Testis (tissue), 2 donors: ENCODE results near the gene PGAP1.

Experiments
- POLR2A ChIP-seq: fragments of 450-650 bp; IDR thresholded peaks from one replicate; pipeline ENCODE4 v1.6.1; 2017; ENCODE audit warnings: antibody characterized with exemption, mild to moderate bottlenecking, moderate library complexity
- TF ChIP-seq, protein P1 (sequence below), 3 experiments: fragments of 450-650 bp in 2 of 3; fragments of 200-600 bp in 1 of 3; sonication (generic) in 1 of 3; IDR thresholded peaks; one replicate each; pipeline ENCODE4 v1.5.1; 2016 to 2019; ENCODE audit warnings: antibody characterized with exemption in 3 of 3, mild to moderate bottlenecking in 2 of 3, moderate library complexity in 1 of 3

DNA sequence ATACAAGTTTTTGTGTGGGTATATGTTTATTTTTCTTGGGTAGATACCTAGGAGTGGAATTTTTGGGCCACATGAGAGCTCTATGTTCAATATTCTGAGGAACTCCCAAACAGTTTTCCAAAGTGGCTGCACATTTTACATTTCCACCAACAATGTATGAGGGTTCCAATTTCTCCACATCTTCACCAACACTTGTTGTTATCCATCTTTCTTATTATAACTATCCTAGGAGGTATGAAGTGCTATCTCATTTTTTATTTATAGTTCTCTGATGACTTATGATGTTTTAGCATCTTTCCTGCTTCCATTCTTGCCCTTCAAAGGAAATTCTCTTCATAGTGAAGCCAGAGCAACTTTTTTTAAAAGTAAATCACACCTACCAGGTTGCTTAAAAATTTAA lies 8.7 kb downstream of the PGAP1 start:
- TF ChIP-seq, protein P1, sequence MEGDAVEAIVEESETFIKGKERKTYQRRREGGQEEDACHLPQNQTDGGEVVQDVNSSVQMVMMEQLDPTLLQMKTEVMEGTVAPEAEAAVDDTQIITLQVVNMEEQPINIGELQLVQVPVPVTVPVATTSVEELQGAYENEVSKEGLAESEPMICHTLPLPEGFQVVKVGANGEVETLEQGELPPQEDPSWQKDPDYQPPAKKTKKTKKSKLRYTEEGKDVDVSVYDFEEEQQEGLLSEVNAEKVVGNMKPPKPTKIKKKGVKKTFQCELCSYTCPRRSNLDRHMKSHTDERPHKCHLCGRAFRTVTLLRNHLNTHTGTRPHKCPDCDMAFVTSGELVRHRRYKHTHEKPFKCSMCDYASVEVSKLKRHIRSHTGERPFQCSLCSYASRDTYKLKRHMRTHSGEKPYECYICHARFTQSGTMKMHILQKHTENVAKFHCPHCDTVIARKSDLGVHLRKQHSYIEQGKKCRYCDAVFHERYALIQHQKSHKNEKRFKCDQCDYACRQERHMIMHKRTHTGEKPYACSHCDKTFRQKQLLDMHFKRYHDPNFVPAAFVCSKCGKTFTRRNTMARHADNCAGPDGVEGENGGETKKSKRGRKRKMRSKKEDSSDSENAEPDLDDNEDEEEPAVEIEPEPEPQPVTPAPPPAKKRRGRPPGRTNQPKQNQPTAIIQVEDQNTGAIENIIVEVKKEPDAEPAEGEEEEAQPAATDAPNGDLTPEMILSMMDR (IDR thresholded peaks at IDR 0.05): no peak
- TF ChIP-seq POLR2A: no peak
